ENCODE results near the gene SPOCK2. TPM values are rescaled to one million over a fixed set of nuclear protein-coding genes. Genes with fewer than 3 reads are reported as not detected.

SPOCK2 gene
- total RNA-seq, 1 experiment from 2014 or later = 1.8 TPM

DNA sequence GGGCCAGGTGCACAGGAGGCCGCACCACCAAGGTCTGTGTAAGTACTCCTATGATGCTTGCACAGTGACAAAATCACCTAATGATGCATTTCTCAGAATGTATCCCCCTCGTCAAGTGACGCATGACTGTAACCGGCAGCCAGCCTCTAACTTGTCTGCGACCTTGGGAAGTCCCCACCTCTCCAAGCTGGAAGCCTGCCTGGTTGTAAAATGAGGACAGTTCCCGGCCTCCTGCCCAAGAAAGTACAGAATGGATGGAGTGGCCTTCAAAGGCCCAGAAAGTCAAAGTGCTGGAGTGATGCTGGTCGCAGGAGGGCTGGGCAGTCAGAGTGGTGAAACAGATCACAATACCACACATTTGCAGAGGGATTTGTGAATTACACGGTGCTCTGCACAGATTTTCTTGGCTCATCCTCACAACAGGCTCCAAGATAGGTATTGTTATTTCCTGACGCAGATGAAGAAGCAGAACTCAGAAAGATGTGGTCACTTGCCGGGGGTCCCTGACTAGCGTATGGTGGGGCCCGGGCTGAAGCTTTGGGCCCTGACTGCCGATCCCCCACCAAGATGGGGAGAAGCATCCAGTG, 22.8 kb downstream of the SPOCK2 start:
- Histone ChIP-seq H2BK15ac (ENCODE audit: low read depth, low read length) (no peak overlapping the region), H2BK20ac (ENCODE audit: low read depth, low read length, poor library complexity, severe bottlenecking) (no peak overlapping the region), H4K91ac (ENCODE audit: insufficient read length, low read depth, low read length) (no peak overlapping the region), H2BK5ac (ENCODE audit: insufficient read length, low read length) (no peak overlapping the region), H3K4me1 (ENCODE audit: insufficient read depth, low read length) (no peaks in the 10 kb centered on the region), H4K20me1 (ENCODE audit: control insufficient read depth, insufficient read depth, insufficient read length) (no peaks in the 10 kb centered on the region), H2AK5ac (ENCODE audit: insufficient read length, low read length) (no peak overlapping the region), H3K23ac (ENCODE audit: insufficient read length, low read depth, low read length) (no peak overlapping the region), H3T11ph (ENCODE audit: low read length) (no peak overlapping the region), H2BK120ac (ENCODE audit: low read depth, low read length, poor library complexity, severe bottlenecking) (no peak overlapping the region), H2AFZ (ENCODE audit: low read length) (no peak overlapping the region), H3K27me3 (ENCODE audit: insufficient read depth, low read length) (no peaks in the 10 kb centered on the region), H3K56ac (ENCODE audit: insufficient read length, low read depth, low read length) (no peak overlapping the region), H3K23me2 (ENCODE audit: insufficient read length, low read depth, low read length, poor library complexity, severe bottlenecking) (no peaks in the 10 kb centered on the region), H2BK12ac (ENCODE audit: insufficient read length, low read depth, low read length) (no peak overlapping the region), H3K79me1 (ENCODE audit: insufficient read depth, low read depth, low read length, poor library complexity, severe bottlenecking) (no peaks in the 10 kb centered on the region), H3K4ac (ENCODE audit: low read depth, low read length) (no peak overlapping the region), H3K14ac (ENCODE audit: insufficient read depth, low read length) (no peak overlapping the region), H4K8ac (replicated peaks; ENCODE audit: insufficient read length, low read depth, low read length) (no peak overlapping the region), H3K27ac (ENCODE audit: insufficient read length, low read depth, low read length) (no peak overlapping the region), H3K79me2 (ENCODE audit: insufficient read depth, low read length) (no peaks in the 10 kb centered on the region), H4K5ac (ENCODE audit: insufficient read length, low read depth, low read length) (no peak overlapping the region), H3K18ac (ENCODE audit: insufficient read length, low read depth, low read length) (no peak overlapping the region), H3K4me2 (ENCODE audit: insufficient read depth, insufficient read length, low read length) (no peak overlapping the region), H3K9me3 (ENCODE audit: control insufficient read depth, low read depth, low read length) (no peaks in the 10 kb centered on the region), H3K9ac (ENCODE audit: extremely low read depth, insufficient read length, low read length) (no peak overlapping the region)
- no CpG with 5 or more reads among the region's 13 CpGs for WGBS (ENCODE audit: extremely low coverage, insufficient read length, low lambda C conversion rate)
- H3K4me1 Mint-ChIP-seq = peaks cover 14 to 22% of the 10 kb centered on the region in 2 experiments
- no peak overlapping the region for H3K4me3 Mint-ChIP-seq
- H3K27me3 Mint-ChIP-seq (ENCODE audit: low read depth) = peaks cover 1% of the 10 kb centered on the region
- H3K27ac Mint-ChIP-seq = no peak overlapping the region
- TF ChIP-seq CTCF (conservative IDR thresholded peaks at IDR 0.05) = no peak
- DNase-seq = no peak
- H3K9me3 Mint-ChIP-seq = no peaks in the 10 kb centered on the region
- no peaks in the 10 kb centered on the region for H3K36me3 Mint-ChIP-seq (ENCODE audit: insufficient read depth in 1 of 3, low read depth in 3 of 3)
